GM18909 (cell line): ENCODE data around the gene PHF12.
"Not testable (repeated sequence)": the region's sequence is repeated elsewhere in the genome, so short reads cannot be mapped to it uniquely, and the experiment has no call there.

Experiments
- ATAC-seq: cut with Tn5 transposase; IDR thresholded peaks from one replicate; pipeline ENCODE4 v1.9.1; 2021; ENCODE audit warnings: mild to moderate bottlenecking; ENCODE audit not compliant: unreplicated experiment, poor library complexity

Gene PHF12

GRCh38 chr17:28893248-28894183 lies 57.8 kb downstream of the PHF12 start:
- ATAC-seq = not testable (repeated sequence)

- no peak for ATAC-seq
These were observed 59.3 kb downstream of the PHF12 start for GRCh38 chr17:28892024-28892423.

DNA sequence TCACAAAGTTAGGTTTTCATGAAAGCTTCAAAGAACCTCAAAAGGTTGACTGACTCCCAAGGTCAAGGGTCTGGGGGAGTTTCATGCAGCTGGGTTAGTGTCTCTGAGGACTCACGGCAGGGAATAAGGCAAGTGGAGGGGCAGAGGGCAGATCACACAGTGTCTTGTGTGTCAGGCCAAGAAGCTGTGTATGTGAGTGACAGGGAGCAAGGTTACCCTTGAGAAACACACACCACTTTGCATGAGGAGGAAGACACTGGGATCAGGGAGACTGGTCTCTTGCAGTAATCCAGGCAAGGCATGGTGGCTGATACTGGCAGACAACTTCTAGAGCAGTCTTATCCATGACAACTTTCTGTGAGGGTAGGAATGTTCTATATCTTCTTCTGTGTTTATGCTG lies 60.1 kb downstream of the PHF12 start:
- ATAC-seq = no peak

- ATAC-seq = no peak
These were observed 61.3 kb downstream of the PHF12 start for GRCh38 chr17:28889996-28890395.

- ATAC-seq = no peak
These were observed 62.5 kb downstream of the PHF12 start for GRCh38 chr17:28888832-28889231.

DNA sequence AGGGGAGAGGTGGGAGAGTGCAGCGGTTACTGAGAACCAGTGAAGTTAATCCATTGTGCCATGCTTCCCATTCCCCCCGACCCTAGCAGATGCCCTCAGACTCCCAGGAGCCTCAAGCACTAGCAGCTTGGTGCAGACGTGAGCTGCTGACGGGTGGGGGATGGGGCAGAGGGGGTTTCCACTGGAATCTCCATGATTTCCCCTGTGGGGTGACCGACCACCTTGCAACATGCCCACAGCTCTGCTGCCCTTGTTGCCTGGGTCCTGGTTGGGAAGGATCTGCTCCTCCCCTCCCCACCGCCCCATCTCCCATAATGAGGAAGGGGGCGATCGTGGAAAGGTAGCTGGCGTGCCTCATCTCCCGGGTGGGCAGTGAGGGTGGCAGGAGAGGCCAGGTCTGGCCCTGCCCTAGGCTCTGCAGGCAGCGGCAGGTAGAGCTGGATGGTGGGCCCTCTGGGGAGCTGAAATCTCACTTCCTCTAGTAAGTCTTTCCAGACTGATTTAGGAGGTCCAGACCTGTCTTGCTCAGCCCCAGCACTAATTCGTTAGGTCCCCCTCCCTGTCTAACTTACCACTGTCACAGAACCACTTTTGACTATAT lies 63.3 kb downstream of the PHF12 start:
- no peak for ATAC-seq

DNA sequence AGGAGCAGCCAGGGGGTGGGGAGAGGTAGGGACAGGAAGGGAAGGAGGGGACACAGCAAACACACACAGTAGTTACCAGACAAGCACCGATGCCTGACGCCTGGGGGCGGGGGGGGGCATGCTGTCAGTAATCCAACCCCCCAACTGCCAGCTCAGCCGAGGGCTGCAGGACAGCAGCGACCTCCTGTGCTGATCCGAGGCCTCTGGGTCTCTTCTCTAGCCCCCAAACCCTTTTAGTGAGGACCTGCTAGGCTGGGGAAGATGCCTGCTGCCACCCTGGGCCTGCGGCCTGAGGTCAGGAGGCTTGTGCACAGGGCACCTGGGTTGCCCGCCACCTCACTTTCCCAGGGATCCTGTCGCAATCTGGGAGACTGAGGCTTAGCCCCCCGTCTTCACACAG lies 65.4 kb downstream of the PHF12 start:
- ATAC-seq = no peak

- ATAC-seq = no peak
These were observed 66.0 kb downstream of the PHF12 start for GRCh38 chr17:28885363-28885762.

DNA sequence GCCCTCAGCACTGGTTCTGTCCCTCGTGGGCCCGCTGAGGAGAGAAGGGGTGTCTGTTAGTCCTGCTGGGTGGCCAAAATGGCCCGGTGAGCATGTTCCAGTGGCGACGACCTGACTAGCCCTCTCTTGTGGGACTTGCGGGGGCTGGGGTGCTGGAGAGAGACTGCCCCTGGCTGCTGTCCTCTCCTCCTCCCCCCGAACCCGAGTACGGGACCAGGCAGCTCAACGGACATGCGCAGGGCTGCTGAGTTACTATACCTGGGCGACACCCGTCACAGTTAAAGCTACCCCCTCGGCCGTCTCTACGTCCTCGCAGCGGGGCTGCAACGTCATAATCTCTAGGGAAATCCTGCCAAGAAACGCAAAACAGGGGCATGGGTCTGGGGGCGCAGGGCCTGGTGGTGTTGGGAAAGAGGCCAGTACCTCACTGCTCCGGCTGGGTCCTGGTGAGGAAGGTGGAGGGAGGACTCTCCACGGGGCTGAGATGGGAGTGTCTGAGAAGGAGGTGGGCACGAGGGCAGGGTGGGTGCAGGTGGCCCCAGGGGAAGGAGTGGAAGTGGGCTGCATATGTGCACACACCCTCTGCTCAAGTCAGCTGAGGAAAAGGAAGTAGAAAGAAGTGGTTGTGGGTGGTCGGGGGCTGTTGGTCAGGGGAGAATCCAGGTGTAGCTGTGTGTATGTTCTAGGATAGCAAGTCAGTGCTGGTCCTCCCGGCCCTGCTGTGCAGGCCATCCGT lies 67.2 kb downstream of the PHF12 start:
- ATAC-seq = no peak

GRCh38 chr17:28882154-28882895 lies 69.0 kb downstream of the PHF12 start:
- ATAC-seq = no peak

DNA sequence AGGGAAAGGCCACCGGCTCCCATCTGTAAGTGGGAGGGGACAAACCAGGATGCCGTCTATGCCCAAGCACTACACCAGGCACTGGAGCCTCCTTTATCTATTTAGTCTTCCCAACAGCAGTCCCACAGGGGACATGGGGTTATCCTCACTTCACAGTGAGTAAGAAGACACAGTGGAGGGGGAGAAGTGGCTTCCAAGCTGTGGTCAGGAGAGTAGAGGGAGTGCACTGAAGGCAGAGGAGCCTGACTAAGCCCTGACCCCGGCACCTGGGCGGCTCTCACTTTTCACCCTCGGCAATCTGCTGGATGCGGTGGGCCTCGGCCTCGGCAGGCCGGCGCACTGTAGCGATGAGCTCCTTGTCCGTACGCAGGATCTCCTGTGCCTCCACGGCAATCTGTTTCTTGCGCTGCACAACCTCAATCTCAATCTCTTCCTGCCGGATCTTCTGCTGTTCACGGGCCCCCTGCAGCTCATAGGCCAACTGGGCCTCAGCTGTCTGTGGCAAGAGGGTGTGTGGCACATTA lies 69.7 kb downstream of the PHF12 start:
- no peak for ATAC-seq

DNA sequence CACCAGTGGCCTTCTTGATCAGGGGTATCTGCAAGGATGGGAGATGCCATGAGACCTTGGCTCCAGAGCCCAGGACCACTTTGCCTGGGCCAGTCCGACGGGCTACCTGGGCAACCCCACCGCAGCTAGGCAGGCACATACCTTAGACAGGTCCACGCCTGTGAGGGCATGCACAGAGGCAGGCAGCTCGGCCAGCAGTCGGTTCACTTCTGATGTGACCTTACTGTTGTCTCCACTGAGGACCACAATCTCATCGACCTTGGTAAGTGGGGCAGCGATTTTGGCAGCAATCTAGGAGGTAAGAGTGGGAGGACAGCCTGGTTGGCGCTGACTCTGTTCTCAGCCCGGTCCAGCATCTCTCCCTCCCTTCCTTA lies 70.8 kb downstream of the PHF12 start:
- no peak for ATAC-seq

GRCh38 chr17:28879886-28880571 lies 71.3 kb downstream of the PHF12 start:
- ATAC-seq = no peak

DNA sequence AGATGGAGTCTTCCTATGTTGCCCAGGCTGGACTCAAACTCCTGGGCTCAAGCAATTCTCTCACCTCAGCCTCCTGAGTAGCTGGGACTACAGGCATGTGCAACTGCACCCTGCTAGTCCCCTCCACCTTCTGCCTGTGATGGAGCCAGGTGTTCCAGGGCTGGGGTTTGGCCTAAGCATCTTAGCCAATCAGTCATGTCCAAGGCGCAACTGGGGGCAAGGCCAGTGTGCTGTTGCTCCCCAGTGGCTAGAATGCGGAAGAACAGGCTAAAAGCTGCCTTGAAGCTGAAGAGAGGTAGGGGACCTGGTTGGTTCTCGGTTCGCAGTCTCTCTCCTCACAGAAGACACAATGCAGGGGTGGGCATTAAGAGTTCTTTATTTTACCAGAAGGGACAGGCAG lies 72.3 kb downstream of the PHF12 start:
- ATAC-seq = no peak

DNA sequence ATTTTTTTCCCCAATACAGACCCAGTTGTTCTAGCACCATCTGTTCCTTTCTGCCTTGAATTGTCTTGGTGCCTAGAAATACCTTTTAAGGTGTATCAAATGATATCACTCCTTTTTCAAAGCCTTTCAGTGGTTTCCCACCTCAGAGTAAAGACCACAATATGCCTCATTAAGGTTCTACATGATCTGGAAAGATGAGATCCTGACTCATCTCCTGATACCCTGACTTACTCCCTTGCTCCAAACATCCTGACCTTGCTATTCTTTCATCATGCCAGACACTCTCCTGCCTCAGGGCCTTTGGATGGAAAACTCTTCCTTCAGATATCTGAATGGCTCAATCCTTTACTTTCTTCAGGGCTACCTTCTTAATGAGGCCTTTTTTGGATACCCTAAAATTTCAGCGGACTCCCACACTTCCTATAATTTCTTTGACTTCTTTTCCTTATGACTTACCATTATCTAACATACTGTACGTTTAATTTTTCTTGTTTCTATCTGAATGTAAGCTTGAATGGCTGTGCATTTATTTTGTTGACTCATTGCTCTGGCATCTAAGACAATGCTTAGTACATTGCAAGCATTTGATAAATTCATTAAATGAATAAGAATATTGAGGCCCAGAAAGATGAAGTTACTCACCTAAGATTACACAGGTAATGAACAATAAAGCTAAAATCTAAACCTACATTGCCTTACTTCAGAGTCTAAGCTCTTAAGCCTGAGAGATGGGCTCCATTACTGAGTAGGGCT lies 73.0 kb downstream of the PHF12 start:
- ATAC-seq = no peak

- not testable (repeated sequence) for ATAC-seq
These were observed 74.1 kb downstream of the PHF12 start for GRCh38 chr17:28877150-28877711.

GRCh38 chr17:28875848-28876550 lies 75.3 kb downstream of the PHF12 start:
- no peak for ATAC-seq

DNA sequence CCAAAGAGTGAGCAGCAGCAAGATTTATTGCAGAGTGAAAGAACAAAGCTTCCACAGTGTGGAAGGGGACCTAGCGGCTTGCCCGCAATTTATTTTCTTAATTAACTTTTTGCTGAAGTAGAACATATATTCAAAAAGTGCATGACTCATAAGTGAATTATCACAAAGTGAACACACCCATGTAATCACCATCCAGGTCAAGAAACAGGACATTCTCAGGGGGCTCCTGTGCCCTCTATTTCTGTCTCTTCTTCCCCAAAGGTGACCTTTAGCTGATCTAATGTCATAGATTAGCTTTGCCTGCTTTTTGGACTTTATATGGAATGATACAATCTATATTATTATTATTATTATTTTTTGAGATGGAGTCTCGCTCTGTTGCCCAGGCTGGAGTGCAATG lies 76.6 kb downstream of the PHF12 start:
- ATAC-seq = no peak
